Myometrial cell (primary cell): ENCODE results near the gene RGS21. TPM values are rescaled to one million over a fixed set of nuclear protein-coding genes. Genes with fewer than 3 reads are reported as not detected.

Experiments
- total RNA-seq: library from RNA; depleted of rRNA; stranded (reverse); fragments of >200 nt; gene quantifications from 2 replicates; pipeline ENCODE4 v1.2.3, GENCODE V29; 2015

The RGS21 gene
- not detected in 2 replicates for total RNA-seq

GRCh38 chr1:192316942-192317450, at the start of gene RGS21:
RGS21 (plus strand) TSS chr1:192316992; CDS start chr1:192343037, 26,045 bp downstream.

Other genes with a start within 250 kb of the RGS21 start
- not detected in 2 replicates for gene RGS18, start 158.5 kb upstream of the RGS21 start, total RNA-seq